ENCODE results near the gene ROBO1.

- no peak for TF ChIP-seq POLR2A (IDR thresholded peaks at IDR 0.05)
- TF ChIP-seq CTCF (IDR thresholded peaks at IDR 0.05): no peak
Measured at GRCh38 chr3:79103307-79103706, 664.5 kb downstream of the ROBO1 start.
